HCT116 (cell line): Measurements from ENCODE around the gene PRDX1. TPM values are rescaled to one million over a fixed set of nuclear protein-coding genes. Genes with fewer than 3 reads are reported as not detected.
"Not testable (repeated sequence)": the region's sequence is repeated elsewhere in the genome, so short reads cannot be mapped to it uniquely, and the experiment has no call there.

Experiments
- ATAC-seq: fragments of 200-7000 bp; cut with Tn5 transposase; 2 replicates; pipeline ENCODE4 v1.9.1; 2020; ENCODE audit warnings: mild to moderate bottlenecking, moderate library complexity
- BruUV-seq: library from RNA; stranded (reverse); fragments of 400-500 nt; replicated peaks from 2 replicates; lab custom pipeline; 2021; lab: Mats Ljungman, UMichigan
- CTCF ChIA-PET: fragments of 300-600 bp; sonication (Branson Sonifier 250); formaldehyde crosslinking; loops from one replicate; lab custom pipeline; 2021; ENCODE audit warnings: antibody characterized with exemption; lab: Charles Lee
- POLR2A ChIA-PET: fragments of 300-600, 350-600 bp; sonication (Branson Sonifier 250); formaldehyde crosslinking; loops from one replicate; lab custom pipeline; 2021; ENCODE audit warnings: antibody characterized with exemption; lab: Charles Lee
- RAD21 ChIA-PET, 2 experiments: fragments of 300-600 bp; sonication (Branson Sonifier 250); formaldehyde crosslinking; loops; one replicate each; lab custom pipeline; 2023; ENCODE audit warnings: low total read pairs in 2 of 2; ENCODE audit not compliant: uncharacterized antibody in 2 of 2, unreplicated experiment in 2 of 2, low non-redundant PET in 1 of 2; lab: Charles Lee
- DNase-seq: peaks from one replicate; pipeline ENCODE4 v3.0.0-alpha.2; 2010; ENCODE audit warnings: low read depth, low spot score
- H2AFZ ChIP-seq: fragments of 200-600 bp; shearing (Covaris generic), sonication (generic); 2 replicates; pipeline ENCODE4 v1.6.1; 2017; ENCODE audit warnings: low read depth, mixed run types, mixed read lengths, antibody characterized with exemption, low read length; ENCODE audit not compliant: poor library complexity, severe bottlenecking
- H3K27ac ChIP-seq: 2 replicates; pipeline ENCODE4 v1.5.1; 2012; ENCODE audit warnings: low read depth, low read length
- H3K27me3 ChIP-seq: fragments of 200-600 bp; sonication (generic); 2 replicates; pipeline ENCODE4 v1.6.1; 2016; ENCODE audit warnings: mixed run types, low read length, mixed read lengths; ENCODE audit not compliant: insufficient read depth
- H3K36me3 ChIP-seq, 2 experiments: fragments of 200-500 bp in 1 of 2; fragments of 200-600 bp in 1 of 2; sonication (Bioruptor generic) in 1 of 2; sonication (generic) in 1 of 2; 2 replicates each; pipeline versions ENCODE4 v1.5.1 to v1.6.1; 2014 to 2016; ENCODE audit warnings: low read length in 2 of 2, inconsistent platforms in 1 of 2, mixed read lengths in 1 of 2, mixed run types in 1 of 2; ENCODE audit not compliant: insufficient read depth in 2 of 2, control insufficient read depth in 1 of 2
- H3K4me1 ChIP-seq, 2 experiments: fragments of 200-600 bp in 1 of 2; sonication (generic) in 1 of 2; 2 replicates each; pipeline versions ENCODE4 v1.5.1 to v1.6.1; 2012 to 2017; ENCODE audit warnings: low read length in 2 of 2, inconsistent platforms in 1 of 2, mild to moderate bottlenecking in 1 of 2, mixed read lengths in 1 of 2, mixed run types in 1 of 2, moderate library complexity in 1 of 2; ENCODE audit not compliant: insufficient read depth in 2 of 2, control insufficient read depth in 1 of 2
- H3K4me2 ChIP-seq: fragments of 200-600 bp; sonication (generic); 2 replicates; pipeline ENCODE4 v1.6.1; 2017; ENCODE audit warnings: mixed run types, low read length, mixed read lengths
- H3K4me3 ChIP-seq, 2 experiments: fragments of 200-600 bp in 1 of 2; sonication (generic) in 1 of 2; replicated peaks in 1 of 2; 2 replicates each; pipeline ENCODE4 v1.5.1; 2011 to 2016; ENCODE audit warnings: low read length in 2 of 2, control low read depth in 1 of 2, low read depth in 1 of 2, mild to moderate bottlenecking in 1 of 2, mixed read lengths in 1 of 2, mixed run types in 1 of 2
- H3K79me2 ChIP-seq: fragments of 200-600 bp; sonication (generic); 2 replicates; pipeline ENCODE4 v1.6.1; 2017; ENCODE audit warnings: mild to moderate bottlenecking, mixed run types, low read length, moderate library complexity, mixed read lengths; ENCODE audit not compliant: insufficient read depth
- H3K9ac ChIP-seq: fragments of 200-600 bp; sonication (generic); 2 replicates; pipeline ENCODE4 v1.6.1; 2016; ENCODE audit warnings: low read length, mixed read lengths
- H3K9me2 ChIP-seq: fragments of 200-600 bp; sonication (generic), shearing (Covaris generic); 2 replicates; pipeline ENCODE4 v1.6.1; 2017; ENCODE audit warnings: mixed run types, mild to moderate bottlenecking, moderate library complexity; ENCODE audit not compliant: insufficient read depth
- H3K9me3 ChIP-seq, 2 experiments: fragments of 200-500 bp in 1 of 2; fragments of 200-600 bp in 1 of 2; sonication (Bioruptor generic) in 1 of 2; sonication (generic) in 1 of 2; 2 replicates each; pipeline ENCODE4 v1.6.1; 2014 to 2017; ENCODE audit warnings: low read length in 2 of 2, mixed read lengths in 2 of 2, inconsistent platforms in 1 of 2, low read depth in 1 of 2, mild to moderate bottlenecking in 1 of 2, mixed run types in 1 of 2, moderate library complexity in 1 of 2; ENCODE audit not compliant: control insufficient read depth in 1 of 2, insufficient read depth in 1 of 2
- H4K20me1 ChIP-seq: fragments of 200-600 bp; sonication (generic), shearing (Covaris generic); 2 replicates; pipeline ENCODE4 v1.6.1; 2017; ENCODE audit warnings: mixed run types, mild to moderate bottlenecking, moderate library complexity; ENCODE audit not compliant: insufficient read depth
- CTCF ChIP-seq, 3 experiments: fragments of 200-600 bp in 1 of 3; sonication (generic) in 1 of 3; IDR thresholded peaks in 2 of 3; conservative IDR thresholded peaks in 1 of 3; 2 replicates each; pipeline ENCODE4 v1.5.1; 2012 to 2017; ENCODE audit warnings: low read depth in 2 of 3, low read length in 2 of 3, antibody characterized with exemption in 1 of 3, borderline replicate concordance in 1 of 3, control low read depth in 1 of 3, mild to moderate bottlenecking in 1 of 3, mixed read lengths in 1 of 3, mixed run types in 1 of 3, moderate library complexity in 1 of 3; ENCODE audit not compliant: insufficient read depth in 1 of 3
- FOSL1 ChIP-seq: IDR thresholded peaks from 2 replicates; pipeline ENCODE4 v1.6.1; 2012; ENCODE audit warnings: low read depth
- JUND ChIP-seq: IDR thresholded peaks from 2 replicates; pipeline ENCODE4 v1.6.1; 2012
- POLR2AphosphoS5 ChIP-seq: IDR thresholded peaks from 2 replicates; pipeline ENCODE4 v1.6.1; 2011; ENCODE audit warnings: mild to moderate bottlenecking, low read depth, low read length, moderate library complexity
- intact Hi-C: fragments of 100-400 bp; cut with micrococcal nuclease; formaldehyde crosslinking; loops from 2 replicates; pipeline ENCODE4 v1.10.0; 2022
- total RNA-seq: library from RNA; stranded (reverse); gene quantifications from one replicate; pipeline ENCODE4 v1.2.1, GENCODE V29; 2021; ENCODE audit not compliant: unreplicated experiment

Gene PRDX1
- total RNA-seq, 1 experiment from 2014 or later = 1,171 TPM

GRCh38 chr1:45523516-45523915 is 1.8 kb upstream of the PRDX1 start:
- BruUV-seq, H3K4me3 ChIP-seq, H3K9me3 ChIP-seq, H3K27me3 ChIP-seq, ATAC-seq, H3K9me2 ChIP-seq, DNase-seq: not testable (repeated sequence)
- peak overlapping the region; percentile 90 for H3K4me2 ChIP-seq
- H4K20me1 ChIP-seq = peaks cover 14% of the 10 kb centered on the region; the same call in 1 of the 2 replicates
- H3K27ac ChIP-seq = peak overlapping the region; percentile 89
- H2AFZ ChIP-seq = peak overlapping the region; percentile 98
- POLR2A ChIA-PET = interaction anchor here (1.3 to 3.7 kb wide), 6 partner anchors 10 to 802 kb away, joined by 3 to 61 read pairs (median 8); partner anchors contain the start of genes AKR1A1, CCDC163 and MMACHC
- peaks cover 13 to 40% of the 10 kb centered on the region in 2 experiments; a peak in 3 of 4 replicates for H3K4me1 ChIP-seq
- peaks cover 32% of the 10 kb centered on the region for H3K79me2 ChIP-seq
- CTCF ChIA-PET = interaction anchor here (1.4 kb wide), 1 partner anchor 12 kb away, joined by 4 read pairs; no protein-coding TSS in a partner anchor
- peaks cover 4 to 14% of the 10 kb centered on the region in 2 experiments; a peak in 2 of 4 replicates for H3K36me3 ChIP-seq
- H3K9ac ChIP-seq = peak overlapping the region; percentile 99
- intact Hi-C loops = loop anchor here (2.0 to 10.0 kb wide), 3 partner anchors 27 to 161 kb away; partner anchors contain the start of genes AKR1A1, GPBP1L1 and TMEM69
- RAD21 ChIA-PET = interaction anchor here in 1 of 2 experiments (1.3 kb wide), 1 partner anchor 46 kb away, joined by 4 read pairs; no protein-coding TSS in a partner anchor

GRCh38 chr1:45522324-45523104 is 830 bp upstream of the PRDX1 start:
- Histone ChIP-seq H3K9me2 (no peaks in the 10 kb centered on the region), H3K79me2 (peaks cover 41% of the 10 kb centered on the region), H3K9ac (peak overlapping the region; percentile 99), H3K27me3 (no peaks in the 10 kb centered on the region), H2AFZ (peak overlapping the region; percentile 98), H3K36me3 (peaks cover 8 to 20% of the 10 kb centered on the region in 2 experiments; a peak in 2 of 4 replicates), H3K4me2 (peak overlapping the region; percentile 90), H3K27ac (peak overlapping the region; percentile 89), H3K9me3 (no peaks in the 10 kb centered on the region), H3K4me1 (peaks cover 13 to 40% of the 10 kb centered on the region in 2 experiments; a peak in 3 of 4 replicates), H3K4me3 (peak overlapping the region; percentile 96 to 100), H4K20me1 (peaks cover 14% of the 10 kb centered on the region; the same call in 1 of the 2 replicates)
- ATAC-seq = peak; percentile 63
- TSS peak; percentile 100 for BruUV-seq
- ChIA-PET RAD21 (interaction anchor here in 1 of 2 experiments (1.1 to 1.3 kb wide), 2 partner anchors 21 to 47 kb away, joined by 3 to 4 read pairs; no protein-coding TSS in a partner anchor), POLR2A (interaction anchor here (0.6 to 3.7 kb wide), 38 partner anchors 7 to 801 kb away, joined by 3 to 61 read pairs (median 4); partner anchors contain the start of genes AKR1A1, CCDC163, DYNLT4 and EIF2B3), CTCF (interaction anchor here (0.6 to 1.0 kb wide), 3 partner anchors 10 to 46 kb away, joined by 3 read pairs; partner anchors contain the start of gene AKR1A1)
- DNase-seq = peak; percentile 44
- intact Hi-C loops = loop anchor here (2.0 to 10.0 kb wide), 3 partner anchors 28 to 162 kb away; partner anchors contain the start of genes AKR1A1, GPBP1L1 and TMEM69
- TF ChIP-seq POLR2AphosphoS5 = peak; percentile 67
- 0 out of 2 replicates have a peak, but pooled peaks have one; percentile 15 for TF ChIP-seq JUND
- 0 out of 6 replicates have a peak, but pooled peaks of 1 of the 3 experiments have one; percentile 4 for TF ChIP-seq CTCF (IDR thresholded peaks at IDR 0.05 in 2 of 3, conservative IDR thresholded peaks at IDR 0.05 in 1 of 3; ENCODE audit: borderline replicate concordance in 1 of 3, insufficient read depth in 1 of 3, low read depth in 2 of 3, low read length in 2 of 3)
- TF ChIP-seq FOSL1 = no peak

- H3K9me3 ChIP-seq, H3K27ac ChIP-seq, BruUV-seq, H2AFZ ChIP-seq, RAD21 ChIA-PET, DNase-seq, H3K27me3 ChIP-seq, ATAC-seq, H3K9me2 ChIP-seq, CTCF ChIA-PET, H3K9ac ChIP-seq: not testable (repeated sequence)
- Histone ChIP-seq H3K79me2 (peaks cover 68% of the 10 kb centered on the region), H3K4me1 (peaks cover 13 to 33% of the 10 kb centered on the region in 2 experiments; a peak in 3 of 4 replicates), H3K36me3 (peaks cover 30 to 45% of the 10 kb centered on the region in 2 experiments), H3K4me2 (peak overlapping the region; percentile 90), H3K4me3 (peak overlapping the region in 1 of 2 experiments; percentile 100; a peak in 1 of 4 replicates), H4K20me1 (peaks cover 28% of the 10 kb centered on the region; the same call in 1 of the 2 replicates)
- intact Hi-C loops = loop anchor here (10.0 kb wide), 1 partner anchor 165 kb away; the partner anchor contains the start of genes GPBP1L1 and TMEM69
- POLR2A ChIA-PET = interaction anchor here (1.3 kb wide), 1 partner anchor 31 kb away, joined by 5 read pairs; the partner anchor contains the start of gene AKR1A1
Observed at GRCh38 chr1:45519774-45520173, 1.9 kb downstream of the PRDX1 start.
